ENCODE results near the gene CEP83.

- no peak for TF ChIP-seq POLR2A (IDR thresholded peaks at IDR 0.05)
- no peak for TF ChIP-seq CTCF (IDR thresholded peaks at IDR 0.05)
These were observed 85.5 kb downstream of the CEP83 start for GRCh38 chr12:94374124-94374523.
